AG09309 (cell line): ENCODE results near the gene TFIP11.

ENCODE experiments used
- DNase-seq: peaks from one replicate; pipeline ENCODE4 v3.0.0-alpha.2; 2010; ENCODE audit warnings: low read depth
- H3K4me3 ChIP-seq: 2 replicates; pipeline ENCODE4 v1.5.1; 2011; ENCODE audit warnings: mild to moderate bottlenecking, low read depth, low read length, moderate library complexity; ENCODE audit not compliant: control insufficient read depth
- CTCF ChIP-seq: IDR thresholded peaks from 2 replicates; pipeline ENCODE4 v1.5.1; 2011; ENCODE audit warnings: mild to moderate bottlenecking, low read depth, low read length, inconsistent platforms; ENCODE audit not compliant: insufficient read depth, control insufficient read depth; ENCODE audit errors: missing control alignments

TFIP11 gene

GRCh38 chr22:26514419-26515161, 2.3 kb upstream of the TFIP11 start:
- no peak for DNase-seq
- TF ChIP-seq CTCF: no peak
- no peak overlapping the region for H3K4me3 ChIP-seq

- no peak for TF ChIP-seq CTCF
- DNase-seq: no peak
- no peak overlapping the region for H3K4me3 ChIP-seq
Measured at GRCh38 chr22:26513838-26514237, 1.6 kb upstream of the TFIP11 start.

- no peak for DNase-seq
- H3K4me3 ChIP-seq: no peak overlapping the region
- TF ChIP-seq CTCF: no peak
Measured at GRCh38 chr22:26508148-26508547, 4.1 kb downstream of the TFIP11 start.

GRCh38 chr22:26503758-26504157, 8.5 kb downstream of the TFIP11 start:
- TF ChIP-seq CTCF: no peak
- DNase-seq: no peak
- H3K4me3 ChIP-seq: no peak overlapping the region

- no peak for DNase-seq
- peak; percentile 68 for TF ChIP-seq CTCF
Measured at GRCh38 chr22:26502688-26503561, 9.3 kb downstream of the TFIP11 start.

GRCh38 chr22:26501996-26502395, 10.3 kb downstream of the TFIP11 start:
- no peak for DNase-seq
- no peak for TF ChIP-seq CTCF
- no peak overlapping the region for H3K4me3 ChIP-seq

More at GRCh38 chr22:26502688-26503561, 9.3 kb downstream of the TFIP11 start:
- no peak overlapping the region for H3K4me3 ChIP-seq
